Measurements from ENCODE around the gene PTPRF. TPM values are rescaled to one million over a fixed set of nuclear protein-coding genes. Genes with fewer than 3 reads are reported as not detected.

Gene PTPRF
- total RNA-seq, 2 donors from 2014 or later, result 7.4 to 27.7 TPM

DNA sequence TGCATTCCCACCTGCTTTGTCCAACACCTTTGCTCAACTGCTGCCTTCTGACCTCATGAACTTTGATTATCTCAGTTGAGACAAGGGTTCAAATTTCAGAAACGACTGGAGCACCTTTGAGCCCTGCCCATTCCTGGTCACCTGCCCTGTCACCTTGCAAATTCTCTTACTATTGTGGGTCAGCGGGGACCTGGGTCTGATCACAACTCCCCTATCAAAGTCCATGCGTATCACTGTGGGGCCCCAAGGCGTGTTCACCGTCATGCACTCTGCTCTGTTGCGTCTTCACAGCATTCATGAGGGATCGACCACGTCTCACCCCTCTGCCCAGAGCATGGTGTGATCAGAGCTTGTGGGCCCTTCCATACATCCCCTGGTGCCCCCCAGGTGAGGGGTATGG is 12.9 kb downstream of the PTPRF start:
- Histone ChIP-seq H3K36me3 (no peaks in the 10 kb centered on the region), H3K4me1 (peaks cover 0 to 32% of the 10 kb centered on the region in 2 donors), H3K27ac (no peak overlapping the region), H3K27me3 (no peaks in the 10 kb centered on the region), H3K9me3 (no peaks in the 10 kb centered on the region), H3K4me3 (no peak overlapping the region)
- TF ChIP-seq CTCF (IDR thresholded peaks at IDR 0.05), result no peak
- DNase-seq (ENCODE audit: low spot score), result no peak

- TF ChIP-seq CTCF (IDR thresholded peaks at IDR 0.05), result no peak
- H3K27me3 ChIP-seq, result no peaks in the 10 kb centered on the region
- peaks cover 0 to 35% of the 10 kb centered on the region in 2 donors for H3K4me1 ChIP-seq
- no peak overlapping the region for H3K27ac ChIP-seq
- H3K4me3 ChIP-seq, result no peak overlapping the region
- no peaks in the 10 kb centered on the region for H3K9me3 ChIP-seq
- DNase-seq (ENCODE audit: low spot score), result no peak
- no peaks in the 10 kb centered on the region for H3K36me3 ChIP-seq
Observed at GRCh38 chr1:43545339-43545694, 14.6 kb downstream of the PTPRF start.

DNA sequence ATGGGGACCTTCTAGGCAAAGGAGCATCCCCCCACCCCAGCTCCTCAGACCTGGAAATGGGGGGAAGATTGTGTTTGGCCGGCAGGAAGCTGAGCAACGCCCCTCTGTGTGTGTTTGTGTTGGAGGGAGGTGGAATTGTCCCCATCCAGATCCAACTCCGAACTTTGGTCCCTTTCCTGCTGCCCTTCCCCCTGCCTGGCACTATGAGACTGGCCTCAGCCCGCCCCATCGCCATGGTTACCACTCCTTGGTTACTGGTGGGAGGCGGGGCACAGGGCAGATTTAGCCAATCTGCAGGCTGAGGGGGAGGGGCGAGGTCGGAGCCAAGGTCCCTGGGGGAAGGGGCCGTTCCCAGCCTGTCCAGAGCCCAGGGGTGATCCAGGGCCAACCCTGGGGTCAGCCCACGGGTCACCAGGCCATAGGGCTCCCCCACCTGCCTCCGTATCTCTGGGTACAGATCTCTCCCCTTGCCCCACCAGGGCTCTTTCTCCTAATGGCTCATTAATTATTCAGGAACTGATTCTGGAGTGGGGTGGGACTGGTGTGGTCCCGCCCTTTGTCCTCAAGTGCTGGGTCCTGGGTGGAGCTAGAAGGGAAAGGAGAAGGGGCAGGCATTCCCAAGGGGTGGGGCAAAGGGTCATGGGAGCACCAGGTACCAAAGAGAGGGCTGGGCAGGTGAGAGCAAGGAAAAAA is 15.2 kb downstream of the PTPRF start:
- no peak for TF ChIP-seq CTCF (IDR thresholded peaks at IDR 0.05)
- Histone ChIP-seq H3K9me3 (no peaks in the 10 kb centered on the region), H3K4me1 (peaks cover 0 to 35% of the 10 kb centered on the region in 2 donors), H3K36me3 (no peaks in the 10 kb centered on the region), H3K27me3 (no peaks in the 10 kb centered on the region), H3K27ac (no peak overlapping the region), H3K4me3 (no peak overlapping the region)
- peak; percentile 80 for DNase-seq (ENCODE audit: low spot score)

GRCh38 chr1:43546388-43547100 is 15.9 kb downstream of the PTPRF start:
- Histone ChIP-seq H3K4me3 (no peak overlapping the region), H3K4me1 (peaks cover 0 to 30% of the 10 kb centered on the region in 2 donors), H3K36me3 (no peaks in the 10 kb centered on the region), H3K27me3 (no peaks in the 10 kb centered on the region), H3K27ac (no peak overlapping the region), H3K9me3 (no peaks in the 10 kb centered on the region)
- no peak for TF ChIP-seq CTCF (IDR thresholded peaks at IDR 0.05)
- no peak for DNase-seq (ENCODE audit: low spot score)

DNA sequence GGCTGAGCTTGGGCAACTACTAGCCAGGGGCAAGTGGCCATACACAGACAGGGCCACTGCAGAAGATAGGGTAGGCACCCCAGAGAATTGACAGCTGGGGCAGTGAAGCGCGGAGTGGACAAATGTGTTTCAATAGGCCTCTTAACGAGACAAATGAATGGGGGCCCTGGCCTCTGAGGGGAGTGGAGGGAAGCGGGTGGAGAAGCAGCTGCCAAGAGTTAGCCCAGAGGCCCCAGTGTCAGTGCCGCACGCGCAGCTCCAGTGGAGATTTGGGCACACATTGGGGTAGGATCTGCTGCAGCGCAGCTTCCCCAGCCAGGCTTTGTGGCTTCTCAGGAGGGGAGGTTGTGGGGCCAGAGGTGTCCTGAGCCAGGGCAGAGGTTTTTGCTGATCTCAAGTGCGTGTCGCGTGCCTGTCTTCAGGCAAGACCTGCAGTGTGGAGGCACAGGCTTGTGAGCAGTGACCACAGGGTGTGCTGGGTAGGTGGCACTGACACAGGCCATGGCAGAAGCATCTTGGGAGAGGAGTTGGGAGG is 16.9 kb downstream of the PTPRF start:
- Histone ChIP-seq H3K4me1 (peaks cover 0 to 21% of the 10 kb centered on the region in 2 donors), H3K27ac (no peak overlapping the region)
- TF ChIP-seq CTCF (IDR thresholded peaks at IDR 0.05), result no peak

More for the DNA sequence above, 16.9 kb downstream of the PTPRF start:
- Histone ChIP-seq H3K9me3 (no peaks in the 10 kb centered on the region), H3K27me3 (no peaks in the 10 kb centered on the region), H3K4me3 (no peak overlapping the region), H3K36me3 (no peaks in the 10 kb centered on the region)
- DNase-seq (ENCODE audit: low spot score), result no peak
